A549 (cell line): ENCODE results near the gene TMEM119. TPM values are rescaled to one million over a fixed set of nuclear protein-coding genes. Genes with fewer than 3 reads are reported as not detected.

Experiments
- ATAC-seq, 2 experiments: fragments of 200-7000 bp in 1 of 2; fragments of >200 bp in 1 of 2; cut with Nextera tagmentation in 1 of 2; cut with Tn5 transposase in 1 of 2; 3 replicates each; pipeline versions ENCODE4 v1.8.0 to v1.9.1; 2018 to 2020; ENCODE audit warnings: mild to moderate bottlenecking in 1 of 2, moderate library complexity in 1 of 2
- CTCF ChIA-PET: fragments of 300-600 bp; sonication (Branson Sonifier 250); formaldehyde crosslinking; extraction: SDS; loops from one replicate; lab custom pipeline; 2021; ENCODE audit warnings: antibody characterized with exemption, inconsistent platforms; lab: Yijun Ruan, JAX
- POLR2A ChIA-PET: fragments of 350-600 bp; formaldehyde crosslinking; extraction: SDS; loops from one replicate; lab custom pipeline; 2021; ENCODE audit warnings: antibody characterized with exemption, inconsistent platforms; lab: Yijun Ruan, JAX
- DNase-seq, 2 experiments: peaks; one replicate each; pipeline versions ENCODE4 v3.0.0 to v3.0.0-alpha.2; 2011 to 2016; ENCODE audit warnings: low read depth in 1 of 2, low spot score in 1 of 2
- FAIRE-seq: peaks from 2 replicates; lab custom pipeline; 2011; peaks lifted over from hg19 to GRCh38; lab: Jason Lieb, UNC
- H3K27ac ChIP-seq, 2 experiments: fragments of >200 bp; sonication (Bioruptor Twin); formaldehyde crosslinking; 3 replicates each; pipeline ENCODE4 v1.5.1; 2016 to 2017
- H3K4me1 ChIP-seq: fragments of >200 bp; sonication (Bioruptor Twin); formaldehyde crosslinking; 3 replicates; pipeline ENCODE4 v1.6.1; 2016
- H3K4me2 ChIP-seq: fragments of >200 bp; sonication (Bioruptor Twin); formaldehyde crosslinking; 3 replicates; pipeline ENCODE4 v1.6.1; 2016
- H3K4me3 ChIP-seq: fragments of >200 bp; sonication (Bioruptor Twin); formaldehyde crosslinking; 3 replicates; pipeline ENCODE4 v1.5.1; 2016
- H3K9me3 ChIP-seq: fragments of >200 bp; sonication (Bioruptor Twin); formaldehyde crosslinking; 3 replicates; pipeline ENCODE4 v1.6.1; 2016
- CHD4 ChIP-seq: fragments of 200-600 bp; sonication (generic); IDR thresholded peaks from 2 replicates; pipeline ENCODE4 v1.6.1; 2016; ENCODE audit warnings: antibody characterized with exemption, mild to moderate bottlenecking, borderline replicate concordance
- CTCF ChIP-seq: fragments of >200 bp; sonication (Bioruptor Twin); formaldehyde crosslinking; IDR thresholded peaks from 3 replicates; pipeline ENCODE4 v1.5.1; 2016
- EP300 ChIP-seq, 2 experiments: fragments of >200 bp; sonication (Bioruptor Twin); formaldehyde crosslinking; IDR thresholded peaks; 2 replicates in 1 of 2; 3 replicates in 1 of 2; pipeline ENCODE4 v1.6.1; 2016 to 2017
- ESRRA ChIP-seq: fragments of 150-350 bp; IDR thresholded peaks from 2 replicates; pipeline ENCODE4 v1.6.1; 2014; ENCODE audit warnings: mild to moderate bottlenecking, low read length, borderline replicate concordance
- FOSB ChIP-seq: fragments of 250-450 bp; sonication (Bioruptor Pico); IDR thresholded peaks from 2 replicates; pipeline ENCODE4 v1.5.0; 2020; ENCODE audit warnings: mild to moderate bottlenecking, moderate library complexity
- FOSL2 ChIP-seq, 2 experiments: fragments of 450-650 bp in 1 of 2; fragments of >200 bp in 1 of 2; sonication (Bioruptor Twin) in 1 of 2; formaldehyde crosslinking; IDR thresholded peaks; 2 replicates each; pipeline versions ENCODE4 v1.5.0 to v1.6.1; 2016 to 2020; ENCODE audit warnings: mild to moderate bottlenecking in 1 of 2, moderate library complexity in 1 of 2
- HOXA7 ChIP-seq: fragments of 250-450 bp; sonication (Bioruptor Pico); IDR thresholded peaks from 2 replicates; pipeline ENCODE4 v1.5.0; 2020; ENCODE audit warnings: mild to moderate bottlenecking, moderate library complexity
- KDM1A ChIP-seq: fragments of 200-600 bp; sonication (generic); IDR thresholded peaks from 2 replicates; pipeline ENCODE4 v1.6.1; 2016; ENCODE audit warnings: low read depth, mild to moderate bottlenecking
- KDM5A ChIP-seq: fragments of 200-600 bp; sonication (generic); IDR thresholded peaks from 2 replicates; pipeline ENCODE4 v1.6.1; 2016; ENCODE audit warnings: antibody characterized with exemption, mild to moderate bottlenecking
- MAFK ChIP-seq: fragments of 450-650 bp; IDR thresholded peaks from 2 replicates; pipeline ENCODE4 v1.6.1; 2014; ENCODE audit not compliant: partially characterized antibody
- MAX ChIP-seq: IDR thresholded peaks from 2 replicates; pipeline ENCODE4 v1.6.1; 2012
- NFE2L2 ChIP-seq: fragments of 150-350 bp; conservative IDR thresholded peaks from 2 replicates; pipeline ENCODE4 v1.6.1; 2014; ENCODE audit warnings: low read length
- NPAS2 ChIP-seq: fragments of 250-450 bp; sonication (Bioruptor Pico); IDR thresholded peaks from 2 replicates; pipeline ENCODE4 v1.8.0; 2022; ENCODE audit warnings: mild to moderate bottlenecking, moderate library complexity, borderline replicate concordance
- POLR2A ChIP-seq: IDR thresholded peaks from 2 replicates; pipeline ENCODE4 v1.6.1; 2012; ENCODE audit warnings: mild to moderate bottlenecking, low read length
- RFX5 ChIP-seq: fragments of 450-650 bp; IDR thresholded peaks from 2 replicates; pipeline ENCODE4 v1.7.1; 2014; ENCODE audit warnings: antibody characterized with exemption, mild to moderate bottlenecking, moderate library complexity
- USF2 ChIP-seq: fragments of 450-650 bp; IDR thresholded peaks from 2 replicates; pipeline ENCODE4 v1.6.1; 2014; ENCODE audit warnings: antibody characterized with exemption
- ZNF302 ChIP-seq: fragments of 250-450 bp; sonication (Bioruptor Pico); IDR thresholded peaks from 2 replicates; pipeline ENCODE4 v1.9.0; 2021; ENCODE audit warnings: inconsistent platforms, mild to moderate bottlenecking, moderate library complexity
- WGBS: methylation state at CpG from one replicate; pipeline ENCODE4 v1.1.6; 2017; ENCODE audit errors: missing lambda C conversion rate; 5-methylcytosine and 5-hydroxymethylcytosine counted together
- polyA plus RNA-seq, 4 experiments: library from polyadenylated mRNA; depleted of rRNA in 3 of 4; stranded (reverse); fragments of >200 nt; fragmentation: RNase III in 1 of 4; extraction: RNeasy Plus Mini Kit Qiagen cat#74134 plus additional on column Dnase treatment in 1 of 4; gene quantifications; 2 replicates in 3 of 4; 3 replicates in 1 of 4; pipeline ENCODE4 v1.2.3, GENCODE V29; 2011 to 2017
- TF ChIP-seq, protein P1 (sequence below): fragments of >200 bp; sonication (Bioruptor Twin); formaldehyde crosslinking; IDR thresholded peaks from 3 replicates; pipeline ENCODE4 v1.6.1; 2016
- TF ChIP-seq, protein P2 (sequence below): IDR thresholded peaks from 2 replicates; pipeline ENCODE4 v1.6.1; 2012

The TMEM119 gene
- polyA plus RNA-seq, 2 of the 4 experiments (the other 2 are of a cell fraction) = not detected

- TF ChIP-seq MAFK (peak; percentile 98), ESRRA (no peak)
- DNase-seq (no peak), ATAC-seq (no peak), FAIRE-seq (no peak)
- Histone ChIP-seq H3K4me1 (peaks cover 21% of the 10 kb centered on the region), H3K27ac (0 out of 6 replicates have a peak overlapping the region, but pooled peaks of 1 of the 2 experiments have one; percentile 43), H3K9me3 (no peaks in the 10 kb centered on the region), H3K4me2 (peak overlapping the region; percentile 63; the same call in 2 of the 3 replicates), H3K4me3 (no peak overlapping the region)
- CTCF ChIA-PET = no interaction called here
- POLR2A ChIA-PET = no interaction called here
- WGBS = 98% methylated on average over 1 of the region's 1 CpG
Measured at GRCh38 chr12:108642899-108643654, 45.2 kb upstream of the TMEM119 start.

DNA sequence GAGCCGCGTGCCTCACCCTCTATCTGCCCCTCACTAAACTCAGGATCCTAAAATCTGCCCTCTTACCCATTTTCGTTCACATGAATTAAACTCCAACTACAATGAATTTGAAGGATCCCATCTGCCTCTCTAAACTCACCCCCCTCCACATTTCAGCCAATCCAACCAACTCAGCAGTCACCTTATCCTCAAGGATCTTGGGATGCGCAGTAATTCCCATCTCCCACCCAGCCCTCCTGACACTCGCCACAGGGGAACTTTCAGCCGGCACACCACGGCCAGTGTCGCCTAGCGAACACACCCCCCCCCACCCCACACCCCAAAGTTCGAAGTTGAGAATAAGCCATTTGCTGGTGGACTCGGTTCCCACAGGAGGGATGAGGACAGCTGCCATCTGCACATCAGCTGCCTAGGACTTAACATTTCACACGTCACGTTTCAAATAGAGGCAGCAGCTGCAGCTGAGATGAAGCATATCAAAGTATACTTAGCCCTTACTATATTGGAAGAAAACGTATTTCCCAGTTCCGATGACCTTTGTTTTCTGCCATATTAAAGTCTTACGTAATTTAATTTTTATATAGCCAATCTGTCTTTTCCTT is 44.5 kb upstream of the TMEM119 start:
- peaks cover 21% of the 10 kb centered on the region for H3K4me1 ChIP-seq
- 97% methylated on average over 16 of the region's 16 CpGs for WGBS
- DNase-seq = no peak
- POLR2A ChIA-PET = no interaction called here
- ATAC-seq = no peak
- no peaks in the 10 kb centered on the region for H3K9me3 ChIP-seq
- TF ChIP-seq FOSL2 (IDR thresholded peaks at IDR 0.05) (no peak), FOSL2 (CRISPR knock-in tag; IDR thresholded peaks at IDR 0.05) (no peak), NFE2L2 (no peak), HOXA7 (CRISPR knock-in tag) (peak; percentile 56; the same call in 1 of the 2 replicates)
- H3K27ac ChIP-seq = peak overlapping the region in 1 of 2 experiments; percentile 45; a peak in 1 of 6 replicates
- FAIRE-seq = no peak
- no peak overlapping the region for H3K4me3 ChIP-seq
- H3K4me2 ChIP-seq = no peak overlapping the region
- CTCF ChIA-PET = interaction anchor here (1.1 to 17.1 kb wide), 2 partner anchors 11 to 24 kb away, joined by 4 to 178 read pairs; no protein-coding TSS in a partner anchor

GRCh38 chr12:108641446-108642268 is 43.8 kb upstream of the TMEM119 start:
- Histone ChIP-seq H3K4me2 (no peak overlapping the region), H3K4me1 (peaks cover 21% of the 10 kb centered on the region), H3K4me3 (no peak overlapping the region), H3K9me3 (no peaks in the 10 kb centered on the region), H3K27ac (peak overlapping the region in 1 of 2 experiments; percentile 45; a peak in 2 of 6 replicates)
- WGBS = 89% methylated on average over 9 of the region's 9 CpGs
- ChIA-PET POLR2A (no interaction called here), CTCF (interaction anchor here (0.6 to 17.1 kb wide), 5 partner anchors 10 to 307 kb away, joined by 4 to 178 read pairs (median 5); no protein-coding TSS in a partner anchor)
- TF ChIP-seq CHD4 (no peak), MAX (no peak), FOSB (peak; percentile 26; the same call in 1 of the 2 replicates)
- FAIRE-seq = no peak
- no peak for DNase-seq
- peak in 1 of 2 experiments; percentile 5; a peak in 2 of 6 replicates for ATAC-seq

DNA sequence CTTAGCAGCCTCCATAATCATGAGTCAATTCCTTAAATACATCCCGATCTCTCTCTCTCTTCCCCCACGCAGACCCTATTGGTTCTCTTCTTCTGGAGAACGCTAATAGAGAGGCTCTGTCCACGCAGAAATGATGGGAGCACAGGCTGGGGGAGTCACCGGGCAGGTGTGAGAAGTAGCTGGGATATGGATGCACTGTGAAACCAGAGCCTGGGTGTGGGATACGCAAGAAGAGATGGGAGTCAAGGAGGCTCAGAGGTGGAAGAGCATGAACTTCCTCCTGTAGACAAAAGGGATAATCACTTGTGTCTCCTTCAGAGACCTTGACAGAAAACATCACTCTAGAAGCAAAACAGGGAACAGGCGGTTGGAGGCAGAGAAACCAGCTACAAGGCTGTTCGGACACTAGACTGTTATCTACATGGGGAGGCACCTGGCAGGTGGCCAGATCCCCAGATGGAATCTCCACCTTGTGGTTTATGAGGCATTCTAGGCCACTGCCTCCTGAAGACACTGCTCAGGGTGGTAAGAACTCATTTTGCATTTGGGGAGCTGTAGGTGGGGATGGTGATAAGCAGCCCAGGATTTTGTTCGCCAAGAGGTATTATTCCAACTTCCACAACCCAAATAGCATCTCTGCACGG is 43.0 kb upstream of the TMEM119 start:
- Histone ChIP-seq H3K4me3 (no peak overlapping the region), H3K4me2 (no peak overlapping the region), H3K27ac (peak overlapping the region in 1 of 2 experiments; percentile 45; a peak in 1 of 6 replicates), H3K9me3 (no peaks in the 10 kb centered on the region), H3K4me1 (peaks cover 21% of the 10 kb centered on the region)
- no peak for FAIRE-seq
- ATAC-seq = peak in 1 of 2 experiments; percentile 5; a peak in 3 of 6 replicates
- WGBS = 85% methylated on average over 10 of the region's 10 CpGs
- ChIA-PET POLR2A (interaction anchor here (0.9 kb wide), 1 partner anchor 10 kb away, joined by 3 read pairs; no protein-coding TSS in a partner anchor), CTCF (interaction anchor here (0.7 to 17.1 kb wide), 5 partner anchors 17 to 1528 kb away, joined by 3 to 178 read pairs (median 4); no protein-coding TSS in a partner anchor)
- no peak for DNase-seq
- TF ChIP-seq MAFK (no peak), EP300 (IDR thresholded peaks at IDR 0.05) (no peak), RFX5 (no peak), POLR2A (no peak), ZNF302 (CRISPR knock-in tag) (no peak), KDM1A (no peak), CTCF (no peak), NPAS2 (no peak), USF2 (no peak), KDM5A (no peak), ESRRA (no peak)
- TF ChIP-seq, protein P1, sequence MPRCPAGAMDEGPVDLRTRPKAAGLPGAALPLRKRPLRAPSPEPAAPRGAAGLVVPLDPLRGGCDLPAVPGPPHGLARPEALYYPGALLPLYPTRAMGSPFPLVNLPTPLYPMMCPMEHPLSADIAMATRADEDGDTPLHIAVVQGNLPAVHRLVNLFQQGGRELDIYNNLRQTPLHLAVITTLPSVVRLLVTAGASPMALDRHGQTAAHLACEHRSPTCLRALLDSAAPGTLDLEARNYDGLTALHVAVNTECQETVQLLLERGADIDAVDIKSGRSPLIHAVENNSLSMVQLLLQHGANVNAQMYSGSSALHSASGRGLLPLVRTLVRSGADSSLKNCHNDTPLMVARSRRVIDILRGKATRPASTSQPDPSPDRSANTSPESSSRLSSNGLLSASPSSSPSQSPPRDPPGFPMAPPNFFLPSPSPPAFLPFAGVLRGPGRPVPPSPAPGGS = no peak
- TF ChIP-seq, protein P2, sequence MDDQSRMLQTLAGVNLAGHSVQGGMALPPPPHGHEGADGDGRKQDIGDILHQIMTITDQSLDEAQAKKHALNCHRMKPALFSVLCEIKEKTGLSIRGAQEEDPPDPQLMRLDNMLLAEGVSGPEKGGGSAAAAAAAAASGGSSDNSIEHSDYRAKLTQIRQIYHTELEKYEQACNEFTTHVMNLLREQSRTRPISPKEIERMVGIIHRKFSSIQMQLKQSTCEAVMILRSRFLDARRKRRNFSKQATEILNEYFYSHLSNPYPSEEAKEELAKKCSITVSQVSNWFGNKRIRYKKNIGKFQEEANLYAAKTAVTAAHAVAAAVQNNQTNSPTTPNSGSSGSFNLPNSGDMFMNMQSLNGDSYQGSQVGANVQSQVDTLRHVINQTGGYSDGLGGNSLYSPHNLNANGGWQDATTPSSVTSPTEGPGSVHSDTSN = no peak
